HG02840 (cell line): ENCODE measurements around the gene EHMT1.

Source experiments
- ATAC-seq: cut with Tn5 transposase; IDR thresholded peaks from one replicate; pipeline ENCODE4 v1.9.1; 2021; ENCODE audit warnings: mild to moderate bottlenecking, moderate library complexity, moderate number of reproducible peaks; ENCODE audit not compliant: unreplicated experiment, low FRiP score

The EHMT1 gene

GRCh38 chr9:137618105-137619067, at the start of gene EHMT1:
TSS of gene EHMT1 (plus strand) at chr9:137619005. CDS start at chr9:137619029, 24 bp downstream.
- peak; percentile 74 for ATAC-seq

DNA sequence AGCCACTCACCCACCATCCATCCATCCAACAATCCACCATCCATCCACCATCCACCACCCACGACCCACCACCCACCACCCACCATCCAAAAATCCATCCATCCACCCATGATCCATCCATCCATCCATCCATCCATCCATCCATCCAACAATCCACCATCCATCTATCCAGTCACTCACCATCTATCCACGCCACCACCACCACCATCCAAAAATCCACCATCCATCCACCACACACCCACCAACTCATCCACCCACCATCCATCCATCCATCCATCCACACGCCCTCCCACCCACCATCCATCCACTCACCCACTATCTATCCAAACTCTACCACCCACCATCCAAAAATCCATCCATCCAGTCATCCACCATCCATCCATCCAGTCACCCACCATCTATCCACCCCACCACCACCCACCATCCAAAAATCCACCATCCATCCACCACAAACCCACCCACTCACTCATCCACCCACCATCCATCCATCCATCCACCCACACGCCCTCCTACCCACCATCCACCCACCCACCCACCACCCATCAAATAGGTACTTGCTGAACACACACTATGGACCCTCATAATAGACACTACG, 49.1 kb upstream of the EHMT1 start:
- no peak for ATAC-seq

DNA sequence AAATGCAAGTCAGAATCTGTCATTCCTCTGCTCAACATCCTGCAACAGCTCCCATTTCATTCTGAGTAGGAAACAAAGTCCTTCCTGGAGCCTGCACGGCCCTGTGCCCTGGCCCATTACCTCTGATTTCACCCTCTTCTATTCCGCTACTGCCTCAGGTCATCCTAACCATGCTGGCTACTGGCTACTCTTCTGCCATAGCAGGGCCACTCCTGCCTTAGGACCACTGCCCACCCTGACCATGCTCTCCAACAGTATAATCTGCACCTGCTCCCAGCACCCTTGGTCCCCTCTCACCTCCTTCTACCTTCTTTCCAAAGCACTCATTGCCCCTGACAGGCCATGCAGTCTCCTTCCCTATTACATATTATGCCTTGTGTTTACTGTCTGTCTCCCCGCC, 48.2 kb upstream of the EHMT1 start:
- no peak for ATAC-seq

- ATAC-seq = no peak
Observed at GRCh38 chr9:137574192-137574591, 44.6 kb upstream of the EHMT1 start.

DNA sequence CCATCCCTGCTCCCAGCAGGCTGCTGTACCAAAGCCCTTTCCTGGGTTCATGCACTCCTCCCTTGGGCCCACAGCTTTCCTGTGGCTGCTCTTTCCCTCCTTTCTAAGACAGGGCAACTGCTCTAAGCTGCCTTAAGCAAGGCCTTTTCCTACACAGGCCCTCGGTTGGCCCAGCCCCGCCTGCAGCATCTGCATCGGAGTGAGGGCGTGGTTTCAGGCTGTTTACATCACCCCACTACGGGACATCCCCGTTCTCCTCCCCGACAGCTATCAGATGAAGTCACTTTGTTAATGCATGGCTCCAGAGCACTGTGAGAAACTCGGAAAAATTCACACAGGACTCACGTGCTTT, 43.5 kb upstream of the EHMT1 start:
- no peak for ATAC-seq

DNA sequence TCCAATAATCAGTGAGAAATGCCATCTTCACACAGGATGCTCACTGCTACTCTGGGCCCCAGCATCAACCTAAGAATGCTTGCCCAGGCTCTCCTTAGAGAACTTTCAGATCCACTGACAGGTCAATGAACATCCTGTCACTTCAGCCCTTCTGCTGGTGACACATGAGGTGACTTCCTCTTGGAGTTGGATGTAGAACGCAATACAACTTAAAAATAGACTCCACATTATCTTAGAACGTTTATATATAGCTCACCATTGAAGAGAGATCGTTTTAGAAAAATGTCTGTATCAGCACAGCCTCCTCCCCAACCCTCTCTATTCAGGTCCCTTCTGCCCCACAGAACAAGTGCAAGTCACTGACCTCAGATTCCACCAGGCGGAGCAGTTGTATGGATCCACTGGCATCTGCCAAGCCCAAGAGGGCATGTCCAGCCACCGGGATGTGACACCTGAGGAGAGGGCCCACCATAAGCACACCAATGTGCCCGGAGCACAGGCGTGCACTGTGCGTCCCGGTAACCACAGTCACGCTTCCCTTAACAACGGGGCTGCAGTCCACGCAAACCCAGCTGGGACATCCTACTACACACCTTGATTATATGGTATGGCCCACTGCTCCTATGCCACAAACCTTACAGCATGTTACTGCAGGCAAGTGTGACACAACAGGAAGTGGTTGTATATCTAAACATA, 42.9 kb upstream of the EHMT1 start:
- no peak for ATAC-seq

DNA sequence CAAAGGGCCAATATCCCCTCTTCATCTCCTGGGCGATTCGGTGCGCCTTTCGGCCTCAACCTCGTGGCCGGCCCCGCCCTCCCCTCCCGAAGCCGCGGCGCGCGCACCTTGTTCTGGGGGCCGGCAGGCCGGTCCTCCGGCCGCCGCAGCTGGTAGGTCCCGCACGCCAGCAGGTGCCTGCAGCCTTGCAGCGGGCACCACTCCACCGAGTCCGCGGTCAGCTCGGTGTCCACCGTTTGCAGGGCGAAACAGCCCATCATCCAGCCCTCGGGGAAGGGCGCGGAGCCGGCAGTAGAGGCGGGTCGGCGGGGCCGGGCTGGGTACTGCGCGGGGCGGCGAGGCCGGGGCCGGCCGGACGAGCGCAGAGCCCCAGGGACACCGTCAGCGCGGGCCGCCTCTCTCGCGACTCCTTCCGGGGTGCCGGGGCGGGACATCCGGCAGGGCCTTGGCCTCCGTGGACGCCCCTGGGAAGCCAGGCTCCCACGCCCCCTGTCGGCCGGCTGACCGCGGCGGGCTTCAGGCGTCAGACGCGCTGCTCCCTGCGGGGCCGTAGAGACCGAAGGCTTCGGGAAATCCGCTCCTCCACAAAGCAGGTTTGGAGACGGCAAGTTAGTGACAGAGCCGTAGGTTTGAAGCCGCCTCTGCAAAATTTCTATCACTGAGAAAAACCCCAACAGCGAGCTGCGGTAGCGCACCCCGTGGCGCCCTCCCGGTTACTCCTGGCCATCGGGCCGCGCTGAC, 40.1 kb upstream of the EHMT1 start, which contains the start of gene DPH7:
Gene DPH7 (minus strand): TSS at position 408 of the 741 bp plus-strand sequence. CDS start 148 bp downstream, at position 260.
- ATAC-seq = peak; percentile 81

GRCh38 chr9:137579259-137579604, 39.6 kb upstream of the EHMT1 start:
- ATAC-seq = no peak

- no peak for ATAC-seq
Observed at GRCh38 chr9:137580209-137580953, 38.4 kb upstream of the EHMT1 start.

DNA sequence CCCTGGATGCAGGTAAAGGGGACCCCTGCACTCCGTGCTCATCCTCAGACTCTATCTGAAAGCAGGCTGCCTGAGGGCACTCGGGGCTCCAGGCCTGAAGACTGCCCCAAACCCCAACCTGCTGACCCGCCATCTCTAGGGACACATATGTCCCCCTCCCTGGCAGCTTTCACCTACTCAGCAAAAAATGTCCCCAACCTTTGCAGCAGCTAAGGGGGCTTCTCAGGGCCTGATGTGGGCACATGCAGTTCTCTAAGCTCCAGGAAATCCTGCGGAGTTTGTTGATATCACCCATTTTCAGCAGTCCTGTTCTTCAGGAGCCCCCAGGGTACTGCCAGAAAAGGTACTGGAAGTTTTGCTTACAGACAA, 37.9 kb upstream of the EHMT1 start:
- ATAC-seq = no peak

GRCh38 chr9:137581361-137582285, 37.2 kb upstream of the EHMT1 start:
- ATAC-seq = no peak

DNA sequence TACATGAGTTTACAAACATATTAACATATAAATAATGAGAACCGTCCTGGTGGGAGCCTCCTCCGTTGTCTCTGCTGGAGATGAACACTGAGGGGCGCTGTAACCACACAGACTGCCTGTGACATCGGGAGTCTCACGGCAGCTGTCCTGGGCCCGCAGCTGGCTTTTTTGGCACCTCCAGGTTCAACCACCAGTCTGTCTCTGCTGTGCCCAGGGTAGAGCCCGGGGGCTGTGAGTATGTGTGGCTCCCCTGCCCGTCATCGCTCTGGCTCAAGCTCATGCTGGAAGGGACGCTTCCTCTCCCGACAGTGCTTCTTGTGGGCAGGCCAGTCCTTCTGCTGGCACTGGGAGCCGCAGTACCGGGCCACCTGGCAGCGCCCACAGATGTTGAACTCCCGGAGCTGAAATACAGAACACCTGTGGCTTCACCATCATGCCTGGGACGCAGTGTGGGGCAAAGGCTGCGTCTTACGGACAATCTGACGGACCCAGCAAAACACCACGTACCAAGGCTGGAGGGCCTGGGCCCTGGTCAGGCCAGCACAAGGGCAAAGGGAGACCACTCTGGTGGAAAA, 36.4 kb upstream of the EHMT1 start:
- ATAC-seq = no peak

- no peak for ATAC-seq
Observed at GRCh38 chr9:137583347-137583746, 35.5 kb upstream of the EHMT1 start.

GRCh38 chr9:137583957-137584356, 34.8 kb upstream of the EHMT1 start:
- ATAC-seq = no peak

DNA sequence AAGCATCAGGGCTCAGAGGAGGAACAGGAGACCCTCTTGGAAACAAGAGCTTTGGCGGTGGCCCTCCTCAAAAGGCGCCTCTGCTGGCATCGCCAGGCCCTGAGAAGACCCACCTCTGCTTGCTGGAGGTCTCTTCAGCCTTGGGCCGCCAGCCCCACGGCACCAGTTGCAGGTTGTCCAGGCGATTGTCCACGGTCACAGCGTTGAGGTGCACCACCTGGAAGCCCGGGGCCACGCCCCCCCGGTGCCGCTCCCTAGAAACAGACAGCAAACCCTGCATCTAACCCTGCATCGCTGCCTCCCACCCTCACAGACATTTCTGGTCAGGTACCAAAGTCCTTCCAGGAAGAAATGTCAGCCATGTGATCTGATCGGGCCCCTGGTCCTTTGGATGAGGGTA, 32.0 kb upstream of the EHMT1 start:
- no peak for ATAC-seq

- ATAC-seq = no peak
Observed at GRCh38 chr9:137588311-137588710, 30.5 kb upstream of the EHMT1 start.

DNA sequence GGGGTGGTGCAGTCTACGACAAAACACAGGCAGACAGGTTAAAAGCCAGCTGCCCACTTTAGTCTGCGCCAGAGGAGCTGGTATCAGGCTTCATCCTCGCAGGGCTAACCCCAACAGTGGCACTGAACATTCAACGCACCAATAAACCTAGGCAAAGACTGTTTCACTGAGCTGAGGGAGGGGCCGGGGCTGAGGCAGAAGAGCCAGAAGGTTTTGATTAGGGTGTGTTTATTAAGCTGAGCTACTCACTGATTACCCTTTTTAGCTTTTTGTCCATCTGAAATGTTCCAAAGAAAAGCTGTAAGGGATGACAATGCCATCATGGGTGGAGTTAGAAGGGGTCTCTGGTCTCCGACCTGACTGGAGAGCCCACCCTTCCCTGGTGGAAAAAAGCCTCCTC, 29.9 kb upstream of the EHMT1 start:
- no peak for ATAC-seq

GRCh38 chr9:137589441-137590122, 29.2 kb upstream of the EHMT1 start:
- peak; percentile 24 for ATAC-seq
